ENCODE data around the gene PDLIM4.

The PDLIM4 gene, protein sequence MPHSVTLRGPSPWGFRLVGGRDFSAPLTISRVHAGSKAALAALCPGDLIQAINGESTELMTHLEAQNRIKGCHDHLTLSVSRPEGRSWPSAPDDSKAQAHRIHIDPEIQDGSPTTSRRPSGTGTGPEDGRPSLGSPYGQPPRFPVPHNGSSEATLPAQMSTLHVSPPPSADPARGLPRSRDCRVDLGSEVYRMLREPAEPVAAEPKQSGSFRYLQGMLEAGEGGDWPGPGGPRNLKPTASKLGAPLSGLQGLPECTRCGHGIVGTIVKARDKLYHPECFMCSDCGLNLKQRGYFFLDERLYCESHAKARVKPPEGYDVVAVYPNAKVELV

GRCh38 chr5:132257131-132258101, at the start of gene PDLIM4:
Gene PDLIM4 (plus strand): TSS chr5:132257696. CDS start chr5:132257735, 39 bp downstream.
- no peak for FAIRE-seq
- DNase-seq (ENCODE audit: low spot score), result peak; percentile 83

- no peak for DNase-seq (ENCODE audit: low spot score)
- no peak for FAIRE-seq
These were observed 49.7 kb upstream of the PDLIM4 start for GRCh38 chr5:132207778-132208177.

GRCh38 chr5:132209131-132209530, 48.4 kb upstream of the PDLIM4 start:
- DNase-seq (ENCODE audit: low spot score) (no peak), FAIRE-seq (no peak)

DNA sequence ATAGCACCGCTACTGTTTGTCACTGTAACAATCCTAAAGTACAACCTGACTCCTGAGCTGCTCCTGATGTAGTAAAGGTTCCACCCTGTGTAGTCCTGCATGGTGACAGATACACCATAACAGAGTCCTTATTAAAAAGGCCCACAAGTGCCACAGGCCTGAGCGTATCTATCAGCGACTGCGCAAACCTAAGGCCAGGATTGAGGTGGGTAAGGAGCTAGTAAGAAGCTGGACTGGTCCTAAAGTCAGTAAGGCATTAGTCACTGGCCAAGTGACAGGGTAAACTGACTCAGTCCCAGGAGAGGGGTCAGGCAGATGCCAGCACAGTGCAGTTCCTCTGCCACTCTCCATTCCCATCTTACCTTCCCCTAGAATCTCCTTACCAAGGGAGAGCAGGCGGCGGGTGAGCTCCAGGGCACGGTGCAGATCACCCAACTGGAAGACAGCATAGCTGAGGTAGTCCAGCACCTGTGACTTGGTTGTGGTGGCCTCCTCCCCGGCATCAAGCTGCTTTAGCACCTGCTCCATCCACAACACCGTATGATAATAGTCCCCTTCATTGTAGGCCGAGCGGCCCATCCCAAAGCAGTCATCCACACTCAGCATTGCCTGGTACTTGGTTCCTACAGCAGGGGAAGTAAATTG, 47.5 kb upstream of the PDLIM4 start:
- FAIRE-seq, result no peak

DNA sequence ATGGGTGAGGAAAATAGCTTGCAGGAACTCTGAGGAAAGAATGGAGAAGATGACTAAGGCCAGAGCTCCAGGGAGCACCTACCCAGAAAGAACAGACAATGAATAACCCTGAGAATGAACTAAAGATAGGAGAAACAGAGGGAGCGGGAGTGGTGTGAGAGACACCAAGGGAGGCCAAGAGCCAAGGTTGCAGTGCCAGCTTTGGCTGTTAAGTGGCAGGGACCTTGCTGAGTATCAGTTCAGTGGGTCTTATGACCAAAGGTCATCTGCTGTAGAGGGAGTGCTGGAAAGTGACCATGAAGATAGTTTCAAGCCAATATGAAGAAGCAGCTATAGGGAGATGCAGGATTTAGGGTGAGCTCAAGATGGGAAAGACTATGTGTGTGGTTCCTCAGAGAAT, 46.6 kb upstream of the PDLIM4 start:
- FAIRE-seq, result no peak

More for the DNA sequence above, 47.5 kb upstream of the PDLIM4 start:
- DNase-seq (ENCODE audit: low spot score), result no peak

GRCh38 chr5:132211787-132212186, 45.7 kb upstream of the PDLIM4 start:
- DNase-seq (ENCODE audit: low spot score), result no peak
- FAIRE-seq, result no peak

More for the DNA sequence above, 46.6 kb upstream of the PDLIM4 start:
- no peak for DNase-seq (ENCODE audit: low spot score)

DNA sequence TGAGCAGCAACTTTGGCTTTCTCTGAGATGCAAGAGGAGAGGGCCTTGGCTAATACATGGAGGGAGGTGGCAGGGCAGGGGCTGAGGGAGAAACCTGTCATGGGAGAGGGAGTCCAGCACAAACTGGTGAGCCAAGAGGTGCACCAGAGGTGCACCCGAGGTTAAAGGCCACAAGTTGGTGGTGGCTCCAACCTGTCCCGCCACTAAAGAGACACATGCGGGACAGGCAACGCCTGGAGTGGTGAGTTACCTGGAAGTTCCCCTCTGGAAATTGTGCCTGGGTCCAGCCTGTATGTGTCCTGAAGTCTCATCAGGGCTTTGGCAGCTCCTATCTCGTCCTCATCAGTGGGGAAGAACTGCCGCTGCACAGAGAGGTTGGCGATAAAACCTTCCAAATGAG, 43.8 kb upstream of the PDLIM4 start:
- DNase-seq (ENCODE audit: low spot score) (no peak), FAIRE-seq (no peak)

DNA sequence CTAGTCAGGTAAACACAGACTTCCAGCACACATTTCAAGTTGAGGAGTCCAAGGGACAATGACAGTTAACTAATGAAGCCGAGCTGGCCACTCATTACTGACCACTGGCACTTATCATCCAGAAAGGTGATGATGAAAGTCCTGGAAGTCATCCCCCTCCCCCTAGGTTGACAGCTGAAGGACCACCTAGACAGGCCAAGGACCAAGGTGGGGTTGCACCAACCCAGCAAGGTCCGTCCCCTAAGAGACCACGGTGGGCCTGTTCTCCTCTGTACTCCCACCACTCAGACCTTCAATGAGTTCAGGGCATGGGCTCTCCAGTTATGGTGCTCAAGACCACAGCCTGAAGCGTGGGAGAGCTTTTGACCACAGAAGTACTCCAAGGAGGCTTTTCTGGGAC, 43.0 kb upstream of the PDLIM4 start:
- no peak for DNase-seq (ENCODE audit: low spot score)
- no peak for FAIRE-seq

DNA sequence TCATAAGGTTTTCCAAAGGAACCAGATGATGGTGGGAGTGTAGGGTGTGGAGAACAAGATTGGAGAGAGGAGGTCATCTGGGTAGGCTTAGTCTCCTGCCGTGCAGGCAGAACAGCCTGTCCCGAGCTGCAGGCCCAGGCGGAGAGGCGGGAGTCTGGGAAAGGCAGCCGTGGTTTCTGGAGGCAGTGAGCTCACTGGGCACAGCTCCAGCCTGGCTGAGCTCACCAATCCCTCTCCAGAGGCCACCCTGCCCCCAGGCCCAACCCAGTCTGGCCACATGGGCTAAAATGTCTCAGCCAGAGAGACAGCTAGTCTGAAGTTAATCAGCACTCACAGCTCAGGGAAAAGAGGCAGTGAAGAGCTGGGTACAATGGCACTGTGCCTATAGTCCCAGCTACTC, 42.2 kb upstream of the PDLIM4 start:
- DNase-seq (ENCODE audit: low spot score) (peak; percentile 97), FAIRE-seq (peak; percentile 98)

DNA sequence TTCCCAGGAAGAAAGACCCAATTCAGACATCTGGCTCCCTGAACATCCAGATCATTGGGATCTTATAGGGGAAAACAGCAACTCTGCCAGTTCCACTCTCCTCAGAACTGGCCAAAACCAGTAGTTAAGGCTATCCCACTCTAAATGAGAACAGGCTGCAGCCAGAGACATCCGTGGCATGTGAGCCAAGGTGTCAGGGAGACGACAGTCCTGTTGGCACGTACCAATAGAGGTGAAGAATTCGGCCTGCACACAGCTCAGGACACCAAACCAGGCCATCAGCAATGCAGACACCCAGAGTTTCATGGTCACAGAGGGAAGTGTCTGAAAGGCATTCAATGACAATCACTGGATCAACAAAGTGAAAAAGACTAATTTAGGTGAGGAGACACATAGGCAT, 39.2 kb upstream of the PDLIM4 start:
- DNase-seq (ENCODE audit: low spot score) (no peak), FAIRE-seq (no peak)

- FAIRE-seq (no peak), DNase-seq (ENCODE audit: low spot score) (no peak)
These were observed 38.1 kb upstream of the PDLIM4 start for GRCh38 chr5:132219289-132219970.

DNA sequence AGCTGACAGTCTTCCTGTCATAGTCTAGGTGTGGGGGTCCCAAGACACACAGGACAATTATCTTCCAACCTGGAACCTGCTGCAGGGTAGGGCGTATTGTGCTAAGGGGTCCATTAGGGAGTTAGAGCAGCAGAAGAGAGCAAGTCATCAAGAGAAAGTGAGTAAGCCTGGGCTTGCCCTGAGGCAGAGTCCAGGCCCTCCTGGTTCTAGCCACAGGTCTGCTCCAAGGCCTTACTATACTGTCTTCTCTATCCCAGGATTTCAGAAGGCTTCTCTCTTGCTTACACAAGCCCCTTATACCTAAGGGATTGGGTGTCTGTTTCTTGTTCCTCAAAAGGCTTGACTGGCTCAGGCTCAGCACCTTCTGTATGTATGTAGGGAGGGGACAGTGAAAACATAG, 37.5 kb upstream of the PDLIM4 start:
- FAIRE-seq (no peak), DNase-seq (ENCODE audit: low spot score) (no peak)

DNA sequence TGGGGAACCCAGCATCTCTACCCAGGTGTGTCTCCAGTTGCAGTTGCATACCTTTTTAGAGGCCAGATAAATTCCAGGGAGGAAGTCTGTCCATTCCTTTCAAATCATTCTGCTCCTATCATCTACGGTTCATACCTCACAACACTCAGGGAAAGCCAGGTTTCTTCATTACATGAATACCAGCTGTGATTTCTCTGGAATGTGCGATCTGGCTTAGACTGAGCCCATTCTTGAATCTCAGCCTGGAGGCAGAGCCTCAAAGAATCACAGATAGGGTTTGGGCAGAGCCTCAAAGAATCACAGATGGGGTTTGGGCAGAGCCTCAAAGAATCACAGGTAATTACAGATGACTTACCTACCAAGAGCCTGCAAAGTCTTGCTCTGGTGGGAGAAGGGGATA, 37.0 kb upstream of the PDLIM4 start:
- no peak for DNase-seq (ENCODE audit: low spot score)
- no peak for FAIRE-seq

GRCh38 chr5:132221781-132222648, 35.5 kb upstream of the PDLIM4 start:
- FAIRE-seq, result no peak
- no peak for DNase-seq (ENCODE audit: low spot score)

GRCh38 chr5:132222649-132223038, 34.9 kb upstream of the PDLIM4 start:
- DNase-seq (ENCODE audit: low spot score), result no peak
- FAIRE-seq, result no peak

DNA sequence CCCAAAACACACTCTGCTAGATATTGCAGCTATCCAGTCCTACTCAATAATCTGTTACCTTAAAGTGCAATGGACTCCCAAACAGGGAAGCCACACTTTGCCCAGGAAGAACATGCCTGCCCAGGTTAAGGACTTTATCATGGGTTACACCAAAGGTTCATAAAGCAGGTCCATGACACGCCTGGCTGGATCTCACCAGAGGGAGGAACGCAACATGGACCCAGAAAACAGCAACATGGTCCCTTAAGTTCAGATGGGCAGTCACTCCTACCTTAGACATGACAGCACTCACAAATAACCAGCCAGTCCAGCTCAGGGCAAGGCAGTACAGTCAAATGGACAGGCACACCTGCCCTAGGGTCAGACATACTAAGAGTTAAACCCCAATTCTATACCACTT, 33.6 kb upstream of the PDLIM4 start:
- FAIRE-seq, result peak; percentile 13
- DNase-seq (ENCODE audit: low spot score), result no peak

- DNase-seq (ENCODE audit: low spot score) (no peak), FAIRE-seq (no peak)
These were observed 32.8 kb upstream of the PDLIM4 start for GRCh38 chr5:132224716-132225115.

DNA sequence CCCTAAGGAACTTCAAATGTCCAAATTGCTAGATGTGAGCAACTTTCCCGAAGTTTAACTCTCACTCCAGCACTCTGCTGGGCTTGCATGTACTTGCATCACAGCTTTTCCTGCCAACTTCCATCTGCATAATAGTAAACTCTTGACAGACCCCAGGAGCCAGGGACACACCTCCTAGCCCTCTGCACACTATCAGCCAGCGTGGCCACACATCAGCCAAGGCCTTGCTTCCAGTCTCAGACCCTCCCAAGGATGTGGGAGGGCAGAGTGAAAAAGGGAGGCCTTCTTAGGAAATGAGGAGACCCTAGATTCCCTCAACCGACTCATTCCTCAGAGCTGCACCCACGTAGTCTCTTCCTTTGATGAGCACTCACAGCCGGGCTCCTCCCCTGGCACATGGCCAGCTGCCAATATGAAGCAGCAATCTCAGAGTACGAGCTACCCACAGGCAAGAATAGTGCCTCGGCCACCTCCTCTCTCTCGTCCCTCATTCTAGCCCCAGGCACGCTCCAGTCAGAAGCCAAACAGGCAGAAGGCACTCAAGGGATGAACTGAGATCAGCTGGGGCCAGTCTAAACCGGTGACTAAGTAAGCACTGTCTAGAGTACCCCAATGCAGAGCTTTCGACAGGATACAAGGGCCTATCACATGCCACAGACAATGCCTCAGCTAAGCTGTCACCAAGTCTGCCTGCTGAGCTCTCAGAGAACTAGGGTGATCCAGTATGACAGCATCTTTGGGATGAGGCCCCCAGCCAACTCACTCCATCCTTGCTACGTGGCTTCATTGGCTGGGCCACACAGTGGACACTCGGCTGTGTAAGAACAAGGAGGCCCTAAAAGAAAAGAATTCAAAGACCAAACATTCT, 32.1 kb upstream of the PDLIM4 start:
- DNase-seq (ENCODE audit: low spot score) (peak; percentile 67), FAIRE-seq (no peak)

GRCh38 chr5:132226516-132227234, 30.8 kb upstream of the PDLIM4 start:
- no peak for DNase-seq (ENCODE audit: low spot score)
- no peak for FAIRE-seq

Data from urothelium cell line (cell line).